CD8-positive, alpha-beta memory T cell (primary cell): ENCODE data around the gene DYDC2. TPM values are rescaled to one million over a fixed set of nuclear protein-coding genes. Genes with fewer than 3 reads are reported as not detected.
"Not testable (repeated sequence)": the region's sequence is repeated elsewhere in the genome, so short reads cannot be mapped to it uniquely, and the experiment has no call there.

ENCODE experiments used
- CTCF ChIA-PET: fragments of 350-600 bp; sonication (Branson Sonifier 250); formaldehyde crosslinking; loops from one replicate; lab custom pipeline; 2021; ENCODE audit warnings: antibody characterized with exemption; lab: Charles Lee
- POLR2A ChIA-PET: fragments of 350-600 bp; sonication (Branson Sonifier 250); formaldehyde crosslinking; loops from one replicate; lab custom pipeline; 2021; ENCODE audit warnings: antibody characterized with exemption; lab: Charles Lee
- DNase-seq, 5 donors: peaks; one replicate each; pipeline versions ENCODE4 v3.0.0 to v3.0.0-alpha.2; 2020 to 2022; ENCODE audit warnings: mixed read lengths in 1 of 5
- H3K27ac ChIP-seq: one replicate; pipeline ENCODE4 v1.7.0; 2013; ENCODE audit warnings: low read depth, mild to moderate bottlenecking, low read length, moderate library complexity
- H3K27me3 ChIP-seq: 2 replicates; pipeline ENCODE4 v1.7.0; 2013; ENCODE audit warnings: low read length, mild to moderate bottlenecking; ENCODE audit not compliant: insufficient read depth, poor library complexity, severe bottlenecking
- H3K36me3 ChIP-seq: 2 replicates; pipeline ENCODE4 v1.7.0; 2013; ENCODE audit warnings: mild to moderate bottlenecking, low read length, moderate library complexity; ENCODE audit not compliant: insufficient read depth
- H3K4me1 ChIP-seq: 2 replicates; pipeline ENCODE4 v1.7.0; 2013; ENCODE audit warnings: mild to moderate bottlenecking, low read length, moderate library complexity; ENCODE audit not compliant: insufficient read depth
- H3K4me3 ChIP-seq: 2 replicates; pipeline ENCODE4 v1.7.0; 2013; ENCODE audit warnings: mild to moderate bottlenecking, low read length
- H3K9me3 ChIP-seq: 2 replicates; pipeline ENCODE4 v1.7.0; 2013; ENCODE audit warnings: mild to moderate bottlenecking, low read length
- H3K27ac Mint-ChIP-seq, 8 donors: one replicate each; pipeline ENCODE4 v1.8.0; 2020 to 2021; ENCODE audit warnings: mixed read lengths in 8 of 8, mild to moderate bottlenecking in 6 of 8, inconsistent platforms in 3 of 8, moderate library complexity in 3 of 8
- H3K27me3 Mint-ChIP-seq, 2 donors: one replicate each; pipeline ENCODE4 v1.8.0; 2020 to 2021; ENCODE audit warnings: mixed read lengths in 2 of 2, mild to moderate bottlenecking in 1 of 2, moderate library complexity in 1 of 2
- H3K36me3 Mint-ChIP-seq, 3 donors: one replicate each; pipeline ENCODE4 v1.8.0; 2020 to 2021; ENCODE audit warnings: mixed read lengths in 3 of 3, inconsistent platforms in 1 of 3, mild to moderate bottlenecking in 1 of 3
- H3K4me1 Mint-ChIP-seq, 3 donors: one replicate each; pipeline ENCODE4 v1.8.0; 2020 to 2021; ENCODE audit warnings: mixed read lengths in 3 of 3, inconsistent platforms in 1 of 3, mild to moderate bottlenecking in 1 of 3
- H3K4me3 Mint-ChIP-seq, 7 donors: one replicate each; pipeline ENCODE4 v1.8.0; 2020 to 2021; ENCODE audit warnings: mixed read lengths in 7 of 7, mild to moderate bottlenecking in 6 of 7, moderate library complexity in 4 of 7, inconsistent platforms in 2 of 7
- H3K9me3 Mint-ChIP-seq, 5 donors: one replicate each; pipeline ENCODE4 v1.8.0; 2020 to 2022; ENCODE audit warnings: mixed read lengths in 5 of 5, mild to moderate bottlenecking in 3 of 5, moderate library complexity in 2 of 5, inconsistent platforms in 1 of 5
- polyA plus RNA-seq: library from polyadenylated mRNA; unstranded; fragments of 300-500 nt; fragmentation: Illumina TruSeq; gene quantifications from one replicate; pipeline ENCODE4 v1.2.3, GENCODE V29; 2021
- total RNA-seq, 2 experiments: library from RNA; stranded (reverse); gene quantifications; one replicate each; pipeline ENCODE4 v1.2.3, GENCODE V29; 2021

DYDC2 gene
- total and polyA plus RNA-seq, 3 experiments from 2014 or later = not detected

GRCh38 chr10:80351220-80351619 lies 5.4 kb upstream of the DYDC2 start:
- no peaks in the 10 kb centered on the region for H3K36me3 ChIP-seq
- H3K4me3 ChIP-seq = no peak overlapping the region
- H3K27ac Mint-ChIP-seq = peak overlapping the region in 2 of 8 donors; percentile 2 to 8
- POLR2A ChIA-PET = no interaction called here
- peaks cover 8 to 10% (median 10%) of the 10 kb centered on the region in 3 donors for H3K4me1 Mint-ChIP-seq
- no peaks in the 10 kb centered on the region for H3K9me3 Mint-ChIP-seq
- H3K27me3 Mint-ChIP-seq = peaks cover 19 to 54% of the 10 kb centered on the region in 2 donors
- no peak overlapping the region for H3K27ac ChIP-seq
- H3K27me3 ChIP-seq = no peaks in the 10 kb centered on the region
- H3K4me1 ChIP-seq = no peaks in the 10 kb centered on the region
- DNase-seq = no peak
- no peaks in the 10 kb centered on the region for H3K9me3 ChIP-seq
- CTCF ChIA-PET = no interaction called here
- H3K36me3 Mint-ChIP-seq = peaks cover 0 to 2% (median 0%) of the 10 kb centered on the region in 3 donors
- H3K4me3 Mint-ChIP-seq = no peak overlapping the region

- peaks cover 9 to 14% (median 10%) of the 10 kb centered on the region in 3 donors for H3K4me1 Mint-ChIP-seq
- no peaks in the 10 kb centered on the region for H3K27me3 ChIP-seq
- CTCF ChIA-PET = no interaction called here
- no peak overlapping the region for H3K4me3 ChIP-seq
- no peaks in the 10 kb centered on the region for H3K9me3 Mint-ChIP-seq
- no peaks in the 10 kb centered on the region for H3K9me3 ChIP-seq
- POLR2A ChIA-PET = no interaction called here
- H3K27me3 Mint-ChIP-seq = peaks cover 25 to 42% of the 10 kb centered on the region in 2 donors
- no peak overlapping the region for H3K27ac Mint-ChIP-seq
- DNase-seq = peak in 1 of 5 donors; percentile 3
- no peak overlapping the region for H3K27ac ChIP-seq
- peak overlapping the region in 6 of 7 donors; percentile 38 to 71 (median 58) for H3K4me3 Mint-ChIP-seq
- no peaks in the 10 kb centered on the region for H3K4me1 ChIP-seq
- H3K36me3 Mint-ChIP-seq = no peaks in the 10 kb centered on the region
- no peaks in the 10 kb centered on the region for H3K36me3 ChIP-seq
Observed at GRCh38 chr10:80356989-80357850, 639 bp downstream of the DYDC2 start.

- CTCF ChIA-PET = no interaction called here
Observed at GRCh38 chr10:80357851-80358125, 1.2 kb downstream of the DYDC2 start.

DNA sequence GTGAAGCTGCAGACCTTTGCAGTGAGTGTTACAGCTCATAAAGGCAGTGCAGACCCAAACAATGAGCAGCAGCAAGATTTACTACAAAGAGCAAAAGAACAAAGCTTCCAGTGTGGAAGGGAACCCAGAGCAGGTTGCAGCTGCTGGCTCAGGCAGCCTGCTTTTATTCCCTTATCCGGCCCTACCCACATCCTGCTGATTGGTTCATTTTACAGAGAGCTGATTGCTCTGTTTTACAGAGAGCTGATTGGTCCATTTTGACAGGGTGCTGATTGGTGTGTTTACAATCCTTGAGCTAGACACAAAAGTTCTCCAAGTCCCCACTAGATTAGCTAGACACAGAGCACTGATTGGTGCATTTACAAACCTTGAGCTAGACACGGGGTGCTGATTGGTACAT lies 2.3 kb downstream of the DYDC2 start:
- H3K36me3 ChIP-seq, H3K27ac ChIP-seq, H3K4me3 ChIP-seq, H3K4me1 ChIP-seq, H3K4me3 Mint-ChIP-seq, H3K36me3 Mint-ChIP-seq, H3K27me3 ChIP-seq, H3K9me3 ChIP-seq, POLR2A ChIA-PET, DNase-seq, H3K9me3 Mint-ChIP-seq: not testable (repeated sequence)
- Mint-ChIP-seq H3K27ac (peak overlapping the region in 1 of 8 donors; percentile 60), H3K27me3 (peaks cover 22 to 31% of the 10 kb centered on the region in 2 donors), H3K4me1 (peaks cover 9 to 14% (median 10%) of the 10 kb centered on the region in 3 donors)
- CTCF ChIA-PET = interaction anchor here (0.9 kb wide), 1 partner anchor 12 kb away, joined by 3 read pairs; no protein-coding TSS in a partner anchor

More at GRCh38 chr10:80357851-80358125, 1.2 kb downstream of the DYDC2 start:
- H3K36me3 ChIP-seq = no peaks in the 10 kb centered on the region
- H3K4me3 Mint-ChIP-seq = peak overlapping the region in 2 of 7 donors; percentile 5 to 60
- POLR2A ChIA-PET = no interaction called here
- no peak overlapping the region for H3K27ac ChIP-seq
- H3K4me3 ChIP-seq = no peak overlapping the region
- peaks cover 9 to 14% (median 10%) of the 10 kb centered on the region in 3 donors for H3K4me1 Mint-ChIP-seq
- no peak overlapping the region for H3K27ac Mint-ChIP-seq
- no peaks in the 10 kb centered on the region for H3K9me3 ChIP-seq
- H3K9me3 Mint-ChIP-seq = no peaks in the 10 kb centered on the region
- DNase-seq = no peak
- H3K27me3 Mint-ChIP-seq = peaks cover 25 to 38% of the 10 kb centered on the region in 2 donors
- H3K36me3 Mint-ChIP-seq = no peaks in the 10 kb centered on the region
- H3K27me3 ChIP-seq = no peaks in the 10 kb centered on the region
- H3K4me1 ChIP-seq = no peaks in the 10 kb centered on the region

GRCh38 chr10:80359644-80360043 lies 3.1 kb downstream of the DYDC2 start:
- no peak overlapping the region for H3K4me3 ChIP-seq
- no peaks in the 10 kb centered on the region for H3K4me1 ChIP-seq
- ChIA-PET POLR2A (no interaction called here), CTCF (interaction anchor here (0.9 kb wide), 1 partner anchor 12 kb away, joined by 3 read pairs; no protein-coding TSS in a partner anchor)
- Mint-ChIP-seq H3K4me3 (no peak overlapping the region), H3K9me3 (no peaks in the 10 kb centered on the region), H3K27ac (no peak overlapping the region), H3K4me1 (peaks cover 9 to 14% (median 10%) of the 10 kb centered on the region in 3 donors), H3K36me3 (no peaks in the 10 kb centered on the region), H3K27me3 (peaks cover 22 to 28% of the 10 kb centered on the region in 2 donors)
- H3K36me3 ChIP-seq = no peaks in the 10 kb centered on the region
- no peak overlapping the region for H3K27ac ChIP-seq
- H3K9me3 ChIP-seq = no peaks in the 10 kb centered on the region
- H3K27me3 ChIP-seq = no peaks in the 10 kb centered on the region
- no peak for DNase-seq

- H3K4me3 Mint-ChIP-seq = no peak overlapping the region
- DNase-seq = no peak
- POLR2A ChIA-PET = no interaction called here
Observed at GRCh38 chr10:80365510-80365909, 8.9 kb downstream of the DYDC2 start.

GRCh38 chr10:80371467-80371866 lies 14.9 kb downstream of the DYDC2 start:
- H3K27ac Mint-ChIP-seq = no peak overlapping the region
- CTCF ChIA-PET = interaction anchor here (1.2 kb wide), 1 partner anchor 12 kb away, joined by 3 read pairs; no protein-coding TSS in a partner anchor
- H3K9me3 ChIP-seq = no peaks in the 10 kb centered on the region
- H3K27me3 ChIP-seq = no peaks in the 10 kb centered on the region
- POLR2A ChIA-PET = no interaction called here
- no peaks in the 10 kb centered on the region for H3K4me1 ChIP-seq
- H3K4me3 ChIP-seq = no peak overlapping the region
- H3K27me3 Mint-ChIP-seq = peaks cover 14 to 31% of the 10 kb centered on the region in 2 donors
- H3K27ac ChIP-seq = no peak overlapping the region
- H3K36me3 Mint-ChIP-seq = peaks cover 0 to 22% (median 1%) of the 10 kb centered on the region in 3 donors
- no peaks in the 10 kb centered on the region for H3K36me3 ChIP-seq
- H3K4me3 Mint-ChIP-seq = no peak overlapping the region
- DNase-seq = no peak
- H3K9me3 Mint-ChIP-seq = peaks cover 16 to 25% (median 17%) of the 10 kb centered on the region in 5 donors
- no peaks in the 10 kb centered on the region for H3K4me1 Mint-ChIP-seq

More at GRCh38 chr10:80365510-80365909, 8.9 kb downstream of the DYDC2 start:
- Mint-ChIP-seq H3K4me1 (no peaks in the 10 kb centered on the region), H3K27me3 (peaks cover 21 to 40% of the 10 kb centered on the region in 2 donors), H3K27ac (no peak overlapping the region), H3K9me3 (peaks cover 17 to 30% (median 20%) of the 10 kb centered on the region in 5 donors), H3K36me3 (peaks cover 0 to 26% (median 1%) of the 10 kb centered on the region in 3 donors)
- H3K4me3 ChIP-seq = no peak overlapping the region
- H3K27me3 ChIP-seq = no peaks in the 10 kb centered on the region
- H3K4me1 ChIP-seq = no peaks in the 10 kb centered on the region
- no peaks in the 10 kb centered on the region for H3K9me3 ChIP-seq
- no peak overlapping the region for H3K27ac ChIP-seq
- CTCF ChIA-PET = no interaction called here
- H3K36me3 ChIP-seq = no peaks in the 10 kb centered on the region

DNA sequence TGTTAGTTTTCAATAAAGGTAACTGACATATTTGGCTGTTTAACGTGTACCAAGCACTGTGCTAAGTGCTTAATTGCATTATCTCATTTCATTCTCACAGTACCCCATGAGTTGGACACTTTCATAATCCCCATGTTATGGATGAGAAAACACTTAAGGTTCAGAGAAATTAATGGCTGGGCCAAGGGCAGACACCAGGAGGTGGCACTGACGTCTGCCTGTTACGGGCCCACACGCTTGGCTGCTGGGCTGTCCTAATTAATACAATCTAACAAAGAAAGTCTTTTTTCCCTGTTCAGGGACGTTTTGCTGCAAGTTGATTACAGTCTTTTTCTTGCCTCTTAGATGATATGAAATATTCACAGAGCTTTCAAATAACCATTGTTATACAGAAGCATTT lies 16.1 kb downstream of the DYDC2 start:
- peaks cover 0 to 13% (median 0%) of the 10 kb centered on the region in 3 donors for H3K36me3 Mint-ChIP-seq
- ChIA-PET POLR2A (no interaction called here), CTCF (no interaction called here)
- H3K27me3 Mint-ChIP-seq = peaks cover 6 to 27% of the 10 kb centered on the region in 2 donors
- no peak overlapping the region for H3K4me3 ChIP-seq
- H3K9me3 ChIP-seq = no peaks in the 10 kb centered on the region
- no peak overlapping the region for H3K4me3 Mint-ChIP-seq
- H3K27ac Mint-ChIP-seq = no peak overlapping the region
- H3K4me1 Mint-ChIP-seq = no peaks in the 10 kb centered on the region
- H3K4me1 ChIP-seq = no peaks in the 10 kb centered on the region
- DNase-seq = no peak
- no peaks in the 10 kb centered on the region for H3K27me3 ChIP-seq
- no peaks in the 10 kb centered on the region for H3K36me3 ChIP-seq
- no peak overlapping the region for H3K27ac ChIP-seq
- H3K9me3 Mint-ChIP-seq = peaks cover 8 to 14% (median 12%) of the 10 kb centered on the region in 5 donors
